Left cardiac atrium (tissue), 4 donors: ENCODE results near the gene RCBTB1. TPM values are rescaled to one million over a fixed set of nuclear protein-coding genes. Genes with fewer than 3 reads are reported as not detected.
"Not testable (repeated sequence)": the region's sequence is repeated elsewhere in the genome, so short reads cannot be mapped to it uniquely, and the experiment has no call there.

ENCODE experiments used
- ATAC-seq, 2 donors: fragments of 200-7000 bp; cut with Tn5 transposase; one replicate each; pipeline ENCODE4 v1.9.1; 2020; ENCODE audit warnings: mild to moderate bottlenecking in 2 of 2, moderate library complexity in 2 of 2
- DNase-seq: peaks from one replicate; pipeline ENCODE4 v3.0.0-alpha.2; 2020
- intact Hi-C, 2 donors: fragments of 100-400 bp; cut with DNase I; formaldehyde crosslinking; loops; one replicate each; pipeline versions ENCODE4 v1.14.1 to v1.15.1; 2022 to 2023
- total RNA-seq, 2 donors: library from RNA; stranded (reverse); fragmentation: NEBNext Ultra II Directional; extraction: Animal tissue kit (Norgen Biotek cat#: 25700); gene quantifications; one replicate each; pipeline ENCODE4 v1.2.1, GENCODE V29; 2021
- donor health status: DM: no; HTN: yes; CAD: no.
- donor health status: DM: no; HTN: yes; CAD: no; lungs with severe emphysema.
- donor health status: DM: yes; HTN: yes; CAD: no.
- donor health status: Dilated cardiomyopathy.

The RCBTB1 gene
- total RNA-seq, 2 donors from 2014 or later: 12.7 to 19.3 TPM

DNA sequence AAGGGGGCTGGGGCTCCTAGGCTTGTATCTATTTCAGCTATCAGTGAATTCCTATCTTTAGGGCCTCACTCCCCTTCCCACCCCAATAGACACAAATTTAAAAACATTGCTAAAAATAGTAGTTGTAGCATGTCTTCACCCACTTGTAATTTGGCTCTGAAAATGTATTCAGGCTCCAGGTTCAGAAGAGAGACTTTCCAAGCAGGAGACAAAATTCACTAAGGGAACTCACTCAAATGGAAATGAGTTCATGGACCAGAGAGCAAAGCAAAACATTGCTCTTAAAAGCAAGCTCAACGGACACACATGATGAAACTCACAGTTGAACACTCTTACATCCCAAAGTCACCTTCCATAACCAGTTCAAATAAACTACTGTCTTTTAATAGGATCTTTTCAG, 52.8 kb downstream of the RCBTB1 start:
- intact Hi-C loops: no loop called here
- DNase-seq (no peak), ATAC-seq (peak in 1 of 2 donors; percentile 62)

GRCh38 chr13:49530457-49530856, 54.9 kb downstream of the RCBTB1 start:
- intact Hi-C loops: no loop called here
- no peak for DNase-seq
- no peak for ATAC-seq

DNA sequence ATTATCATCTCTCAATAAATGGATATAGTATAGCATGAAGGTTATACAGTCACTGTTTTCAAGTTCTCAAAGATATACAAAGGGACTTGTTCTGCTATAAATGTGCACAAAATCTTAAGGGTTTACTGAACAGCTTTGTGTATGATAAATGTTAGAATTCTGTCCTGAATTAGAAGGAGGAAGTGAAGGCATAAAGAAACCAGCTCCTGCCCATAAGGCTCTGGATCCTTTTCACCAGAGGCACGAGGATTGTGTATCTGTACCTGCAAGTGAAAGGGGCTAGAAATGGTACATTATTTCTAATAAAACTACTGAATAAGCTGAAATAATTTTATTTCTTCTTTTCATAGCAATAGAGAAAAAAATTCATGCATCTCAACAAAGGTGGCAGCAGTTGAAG, 57.2 kb downstream of the RCBTB1 start:
- ATAC-seq (no peak), DNase-seq (no peak)
- intact Hi-C loops: no loop called here

DNA sequence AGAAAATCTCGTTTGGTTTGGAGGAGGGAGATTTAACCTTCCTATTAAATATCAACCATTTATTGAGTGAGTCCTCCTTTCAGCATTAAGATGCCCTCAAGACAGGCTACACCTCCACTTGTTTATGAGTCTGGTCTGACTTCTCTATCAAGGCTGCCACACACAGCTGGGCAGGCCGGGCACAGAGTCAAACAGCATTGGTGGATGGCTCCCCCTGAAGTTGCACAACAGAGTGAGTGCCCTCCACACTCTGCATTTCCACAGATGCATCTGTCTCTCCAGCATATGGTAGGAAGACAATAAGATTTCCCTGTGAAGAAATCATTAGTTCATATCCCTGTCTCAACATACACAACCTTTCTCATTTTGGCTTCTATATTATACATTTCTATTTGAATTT, 58.2 kb downstream of the RCBTB1 start:
- intact Hi-C loops: no loop called here
- DNase-seq (no peak), ATAC-seq (peak in 1 of 2 donors; percentile 49)

- ATAC-seq (no peak), DNase-seq (no peak)
- intact Hi-C loops: no loop called here
Observed at GRCh38 chr13:49524740-49525501, 60.4 kb downstream of the RCBTB1 start.

- no peak for DNase-seq
- intact Hi-C loops: no loop called here
- peak; percentile 56 to 63 for ATAC-seq
Observed at GRCh38 chr13:49521224-49521623, 64.1 kb downstream of the RCBTB1 start.

DNA sequence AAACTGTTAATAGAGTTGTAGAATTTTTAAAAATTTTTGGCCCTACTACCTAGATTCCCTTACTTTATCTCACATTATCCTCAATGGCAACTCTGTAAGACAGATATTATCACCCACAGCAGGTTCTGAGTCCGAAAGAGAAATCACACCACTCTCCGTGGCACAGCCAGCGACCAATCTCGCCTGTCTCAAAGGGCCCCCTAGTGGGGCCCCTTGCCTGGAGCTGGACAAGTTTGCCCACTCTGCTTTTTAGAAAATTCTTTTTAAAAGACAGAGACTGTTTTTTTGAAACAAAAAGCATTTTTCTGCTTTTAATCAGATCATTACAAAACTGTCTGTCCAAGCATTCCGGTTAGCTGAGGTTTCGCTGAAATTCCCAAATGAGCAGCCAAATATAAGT, 67.9 kb downstream of the RCBTB1 start:
- DNase-seq: no peak
- peak; percentile 33 to 52 for ATAC-seq
- intact Hi-C loops: no loop called here

- ATAC-seq (peak in 1 of 2 donors; percentile 61), DNase-seq (no peak)
- intact Hi-C loops: no loop called here
Observed at GRCh38 chr13:49516467-49516866, 68.9 kb downstream of the RCBTB1 start.

- no peak for DNase-seq
- no peak for ATAC-seq
- intact Hi-C loops: no loop called here
Observed at GRCh38 chr13:49512578-49512977, 72.8 kb downstream of the RCBTB1 start.

DNA sequence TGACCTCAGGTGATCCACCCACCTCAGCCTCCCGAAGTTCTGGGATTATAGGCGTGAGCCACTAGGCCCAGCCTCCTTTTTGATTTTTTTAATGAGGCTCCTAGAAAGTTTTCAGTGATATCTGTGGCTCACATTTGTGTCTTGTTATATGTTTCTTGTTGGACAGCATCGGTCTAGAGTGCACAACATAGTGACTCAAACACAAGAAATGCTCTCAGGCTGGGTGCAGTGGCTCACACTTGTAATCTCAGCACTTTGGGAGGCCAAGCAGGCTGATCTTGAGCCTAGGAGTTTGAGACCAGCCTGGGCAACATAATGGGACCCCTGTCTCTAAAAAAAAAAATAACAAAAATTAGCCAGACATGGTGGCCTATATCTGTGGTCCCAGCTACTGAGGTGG, 81.4 kb downstream of the RCBTB1 start:
- DNase-seq (no peak), ATAC-seq (no peak)
- intact Hi-C loops: no loop called here

GRCh38 chr13:49502954-49503353, 82.4 kb downstream of the RCBTB1 start:
- intact Hi-C loops: no loop called here
- ATAC-seq (peak; percentile 32 to 57), DNase-seq (peak; percentile 31)

- intact Hi-C loops: no loop called here
- ATAC-seq (no peak), DNase-seq (no peak)
Observed at GRCh38 chr13:49499889-49500660, 85.3 kb downstream of the RCBTB1 start.

- intact Hi-C loops: no loop called here
- no peak for ATAC-seq
- no peak for DNase-seq
Observed at GRCh38 chr13:49498206-49498605, 87.2 kb downstream of the RCBTB1 start.

DNA sequence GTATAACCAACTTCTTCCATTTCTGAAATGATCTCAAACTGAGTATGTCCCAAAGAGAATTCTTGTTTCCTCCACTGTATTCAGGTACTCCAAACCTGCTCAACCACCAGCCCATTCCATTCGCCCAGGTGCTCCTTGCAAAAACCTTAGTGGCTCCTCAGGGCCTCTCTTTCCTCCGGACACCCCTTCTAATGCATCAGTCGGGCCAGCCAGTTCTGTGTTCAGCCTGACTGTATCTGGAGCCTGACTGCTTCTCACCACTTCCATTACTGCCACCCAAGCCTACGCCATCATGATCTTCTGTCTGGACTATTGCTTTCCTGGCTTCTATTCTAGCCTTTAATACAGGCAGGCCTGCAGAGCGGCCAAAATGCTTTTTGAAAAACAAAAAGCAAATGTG, 88.1 kb downstream of the RCBTB1 start:
- ATAC-seq (no peak), DNase-seq (no peak)
- intact Hi-C loops: no loop called here

DNA sequence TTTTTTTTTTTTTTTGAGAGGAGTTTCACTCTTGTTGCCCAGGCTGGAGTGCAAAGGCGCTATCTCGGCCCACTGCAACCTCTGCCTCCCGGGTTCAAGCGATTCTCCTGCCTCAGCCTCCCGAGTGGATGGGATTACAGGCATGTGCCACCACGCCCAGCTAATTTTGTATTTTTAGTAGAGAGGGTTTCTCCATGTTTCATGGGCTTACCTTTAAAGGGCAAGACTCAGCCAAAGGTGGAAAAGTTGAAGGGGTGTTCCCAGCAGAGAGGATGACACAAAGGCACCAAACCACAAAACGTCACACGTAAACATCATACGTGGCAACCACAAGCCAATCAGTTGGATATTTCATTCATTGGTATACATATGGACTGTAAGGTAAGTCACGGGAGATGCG, 88.5 kb downstream of the RCBTB1 start:
- ATAC-seq, DNase-seq, intact Hi-C loops: not testable (repeated sequence)

DNA sequence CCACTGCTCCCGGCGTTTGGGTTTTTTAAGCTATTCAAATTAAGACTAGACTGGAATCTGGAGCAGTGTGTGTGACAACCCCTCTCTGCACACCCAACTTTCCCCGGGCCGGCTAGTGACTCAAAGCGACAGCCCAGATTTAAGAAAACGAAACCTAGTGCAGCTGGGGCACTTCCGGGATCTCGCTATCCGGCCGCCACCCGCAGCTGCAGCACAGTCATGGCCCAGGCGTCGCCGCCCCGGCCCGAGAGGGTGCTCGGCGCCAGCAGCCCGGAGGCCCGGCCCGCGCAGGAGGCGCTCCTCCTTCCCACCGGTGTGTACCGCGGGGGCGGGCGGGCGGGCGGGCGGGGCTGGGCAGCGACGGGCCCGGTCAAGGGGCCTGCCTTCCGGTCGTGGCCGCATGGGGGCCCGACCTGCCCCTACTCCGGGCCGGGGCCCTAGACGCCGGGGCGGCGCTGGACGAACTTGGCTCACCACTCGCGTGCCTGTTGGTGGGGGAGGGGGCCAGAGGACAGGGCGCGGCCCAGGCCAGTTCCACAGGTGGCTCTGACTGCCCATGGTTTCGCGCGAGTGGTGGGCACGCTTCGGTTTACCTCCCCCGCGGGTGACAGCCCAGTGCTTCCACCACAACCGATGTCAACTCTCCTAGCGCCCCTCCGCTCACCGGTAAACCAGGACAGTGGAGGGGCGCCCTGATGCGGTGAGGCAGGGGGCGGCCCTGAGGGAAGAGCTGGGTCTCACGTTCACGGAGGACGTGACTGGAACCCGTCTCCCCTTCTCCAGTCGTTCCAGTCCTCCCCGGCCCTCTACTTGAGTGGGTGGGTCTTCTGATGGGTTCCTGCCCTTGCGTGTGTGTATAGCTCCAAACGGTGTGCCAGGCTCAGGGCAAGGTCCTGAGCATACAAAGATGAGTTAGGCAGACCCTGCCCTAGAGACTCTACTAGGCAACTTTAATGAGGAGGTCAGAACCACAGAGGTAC, 89.3 kb downstream of the RCBTB1 start, which contains the start of gene PHF11:
PHF11 (plus strand) TSS at position 171 of the 980 bp plus-strand sequence; CDS start at position 220, 49 bp downstream.
- intact Hi-C loops: no loop called here
- DNase-seq: peak; percentile 85
- ATAC-seq: peak; percentile 90 to 92

DNA sequence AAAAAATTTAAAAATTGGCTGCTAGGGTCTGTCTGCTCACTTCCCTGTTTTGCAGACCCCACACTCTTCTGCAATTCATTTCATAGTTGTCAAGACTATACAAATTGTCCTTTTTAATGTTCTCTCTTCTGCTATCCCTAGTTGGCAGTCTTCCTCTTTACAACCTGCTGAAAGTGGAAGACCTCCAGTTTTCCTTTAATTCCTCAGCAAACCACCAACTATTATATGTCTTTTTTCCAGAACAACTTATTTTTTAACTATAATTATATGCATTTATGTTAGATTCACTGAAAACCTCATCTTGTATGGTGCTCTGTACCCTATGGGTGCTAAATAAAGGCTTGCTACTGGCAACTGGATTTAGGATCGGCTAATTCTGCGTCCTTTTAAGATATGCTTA, 90.7 kb downstream of the RCBTB1 start:
- DNase-seq (no peak), ATAC-seq (no peak)
- intact Hi-C loops: no loop called here

GRCh38 chr13:49488563-49488962, 96.8 kb downstream of the RCBTB1 start:
- intact Hi-C loops: no loop called here

More at GRCh38 chr13:49488563-49488962, 96.8 kb downstream of the RCBTB1 start:
- DNase-seq (no peak), ATAC-seq (no peak)
